ENCODE data around the gene HOXB5. TPM values are rescaled to one million over a fixed set of nuclear protein-coding genes. Genes with fewer than 3 reads are reported as not detected.
A peak's percentile ranks its signal among the peaks of the same experiment; 100 is the strongest.

The HOXB5 gene
- total and polyA plus RNA-seq, 4 donors: 2.9 to 116 (median 56.0) TPM

DNA sequence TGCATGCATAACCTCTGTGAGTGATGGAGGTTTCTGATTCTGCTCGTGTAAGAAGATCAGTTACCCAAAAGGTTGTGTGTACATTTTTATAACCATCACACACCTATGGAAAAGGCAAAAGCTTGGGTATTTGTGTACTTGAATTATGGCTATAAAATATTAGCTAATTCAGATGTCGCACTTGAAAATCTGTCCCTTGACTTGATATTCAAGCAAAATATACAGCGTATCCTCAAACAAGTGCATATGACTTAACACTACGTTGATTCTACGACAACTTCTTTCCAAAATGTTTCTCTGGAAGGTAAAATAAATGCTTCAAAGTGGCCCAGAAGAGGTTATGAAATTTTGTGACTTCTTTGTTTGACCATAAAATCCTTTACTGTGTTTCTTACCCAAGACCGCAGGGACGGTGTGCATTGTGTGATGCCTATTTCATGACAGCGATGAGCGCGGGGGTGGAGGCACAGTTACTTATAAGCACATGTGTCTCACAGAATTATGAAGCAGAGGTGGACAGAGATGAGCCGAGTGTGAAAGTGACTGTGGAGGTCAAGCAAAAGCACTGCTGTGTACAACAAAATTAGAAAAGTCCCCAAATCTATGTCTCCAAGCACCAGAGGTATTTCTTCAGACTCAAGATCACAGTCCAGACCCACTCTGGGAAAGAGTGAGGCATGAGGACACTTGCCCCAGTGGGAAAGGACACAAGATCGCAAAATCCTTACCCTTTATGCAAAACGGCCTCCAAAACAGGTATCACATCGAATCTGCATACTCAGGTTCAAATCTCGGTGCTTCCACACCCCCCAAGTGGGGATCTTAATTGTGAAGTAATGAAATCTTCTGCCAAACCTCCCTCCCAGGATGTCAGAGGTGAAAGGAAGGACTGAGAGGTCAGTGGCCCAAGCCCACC, 36.7 kb upstream of the HOXB5 start:
- Histone ChIP-seq H3K36me3 (ENCODE audit: control insufficient read depth, insufficient read depth, low read length) (peaks cover 4% of the 10 kb centered on the region), H3K27me3 (ENCODE audit: control insufficient read depth, insufficient read depth, low read length) (peaks cover 59% of the 10 kb centered on the region), H3K9me3 (ENCODE audit: control insufficient read depth, insufficient read depth, low read length) (no peaks in the 10 kb centered on the region), H3K27ac (ENCODE audit: low read depth, low read length) (no peak overlapping the region), H3K4me3 (ENCODE audit: low read depth, low read length) (no peak overlapping the region), H3K4me1 (ENCODE audit: control insufficient read depth, insufficient read depth, low read length) (peaks cover 42% of the 10 kb centered on the region)
- DNase-seq (ENCODE audit: low read depth in 4 of 6, low spot score in 6 of 6): peak in 1 of 6 donors; percentile 49
- 45% methylated on average over 7 of the region's 15 CpGs for WGBS (ENCODE audit: insufficient coverage)

DNA sequence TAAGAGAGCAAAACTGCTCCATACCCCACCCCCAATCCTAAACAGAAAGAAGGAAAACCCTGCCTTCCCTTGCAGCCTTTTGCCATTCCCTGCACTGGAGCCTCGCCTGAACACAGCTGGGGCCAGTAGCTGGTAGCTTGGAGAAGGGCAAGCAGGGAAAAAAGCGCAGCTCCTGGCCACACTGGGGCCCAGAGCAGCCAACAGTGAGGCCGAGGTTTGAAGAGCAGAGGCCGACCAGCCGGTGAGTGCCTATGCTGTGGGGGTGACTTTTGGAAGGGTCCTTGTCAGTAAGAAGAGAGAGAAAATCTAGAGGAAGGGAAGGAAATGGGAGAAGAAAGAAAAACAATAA, 35.8 kb upstream of the HOXB5 start:
- WGBS (ENCODE audit: insufficient coverage): 57% methylated on average over 5 of the region's 5 CpGs
- Histone ChIP-seq H3K27ac (ENCODE audit: low read depth, low read length) (no peak overlapping the region), H3K4me3 (ENCODE audit: low read depth, low read length) (no peak overlapping the region), H3K27me3 (ENCODE audit: control insufficient read depth, insufficient read depth, low read length) (peaks cover 57% of the 10 kb centered on the region), H3K36me3 (ENCODE audit: control insufficient read depth, insufficient read depth, low read length) (peaks cover 4% of the 10 kb centered on the region), H3K4me1 (ENCODE audit: control insufficient read depth, insufficient read depth, low read length) (peaks cover 44% of the 10 kb centered on the region), H3K9me3 (ENCODE audit: control insufficient read depth, insufficient read depth, low read length) (no peaks in the 10 kb centered on the region)
- peak in 1 of 6 donors; percentile 17 for DNase-seq (ENCODE audit: low read depth in 4 of 6, low spot score in 6 of 6)

DNA sequence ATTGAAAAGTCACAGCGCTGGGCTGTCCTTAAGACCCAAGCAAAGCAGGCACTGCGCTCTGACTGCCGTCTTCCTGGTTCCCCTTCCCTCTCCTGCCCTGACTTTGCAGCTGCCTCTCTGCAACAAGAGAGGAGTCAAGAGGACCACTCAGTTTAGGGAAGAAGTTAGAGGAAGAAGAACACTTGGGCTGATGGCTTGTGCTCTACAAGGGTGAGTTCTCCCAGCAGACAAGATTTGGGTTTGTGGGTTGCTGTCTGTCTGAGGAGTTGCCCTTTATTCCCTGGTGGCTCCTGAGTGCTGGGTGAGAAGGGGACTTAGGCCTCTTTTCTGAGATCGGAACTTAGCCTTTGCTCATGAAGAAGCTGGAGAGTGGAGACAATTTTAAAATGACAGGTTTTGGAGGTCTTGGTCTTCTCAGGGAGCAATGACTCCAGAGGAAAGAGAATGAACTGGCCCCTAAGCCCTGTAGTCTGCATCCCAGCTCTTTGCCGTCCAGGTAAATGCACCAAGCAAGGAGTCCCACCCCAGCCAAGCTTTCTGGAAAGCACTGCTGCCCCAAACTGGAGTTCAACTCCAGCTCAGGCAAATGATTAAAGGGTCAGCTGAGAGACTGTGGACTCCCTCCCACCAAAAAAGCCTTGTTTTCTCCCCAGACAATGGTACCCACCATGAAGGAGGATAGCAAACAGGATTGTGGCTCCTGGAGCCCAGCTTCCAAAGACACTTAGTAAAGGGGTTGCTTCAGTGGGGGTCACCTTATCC, 35.3 kb upstream of the HOXB5 start:
- peaks cover 41% of the 10 kb centered on the region for H3K4me1 ChIP-seq (ENCODE audit: control insufficient read depth, insufficient read depth, low read length)
- DNase-seq (ENCODE audit: low read depth in 4 of 6, low spot score in 6 of 6): peak in 1 of 6 donors; percentile 42
- peaks cover 54% of the 10 kb centered on the region for H3K27me3 ChIP-seq (ENCODE audit: control insufficient read depth, insufficient read depth, low read length)
- no peak overlapping the region for H3K4me3 ChIP-seq (ENCODE audit: low read depth, low read length)
- peaks cover 3% of the 10 kb centered on the region for H3K36me3 ChIP-seq (ENCODE audit: control insufficient read depth, insufficient read depth, low read length)
- 56% methylated on average over 2 of the region's 5 CpGs for WGBS (ENCODE audit: insufficient coverage)
- no peak overlapping the region for H3K27ac ChIP-seq (ENCODE audit: low read depth, low read length)
- H3K9me3 ChIP-seq (ENCODE audit: control insufficient read depth, insufficient read depth, low read length): no peaks in the 10 kb centered on the region

DNA sequence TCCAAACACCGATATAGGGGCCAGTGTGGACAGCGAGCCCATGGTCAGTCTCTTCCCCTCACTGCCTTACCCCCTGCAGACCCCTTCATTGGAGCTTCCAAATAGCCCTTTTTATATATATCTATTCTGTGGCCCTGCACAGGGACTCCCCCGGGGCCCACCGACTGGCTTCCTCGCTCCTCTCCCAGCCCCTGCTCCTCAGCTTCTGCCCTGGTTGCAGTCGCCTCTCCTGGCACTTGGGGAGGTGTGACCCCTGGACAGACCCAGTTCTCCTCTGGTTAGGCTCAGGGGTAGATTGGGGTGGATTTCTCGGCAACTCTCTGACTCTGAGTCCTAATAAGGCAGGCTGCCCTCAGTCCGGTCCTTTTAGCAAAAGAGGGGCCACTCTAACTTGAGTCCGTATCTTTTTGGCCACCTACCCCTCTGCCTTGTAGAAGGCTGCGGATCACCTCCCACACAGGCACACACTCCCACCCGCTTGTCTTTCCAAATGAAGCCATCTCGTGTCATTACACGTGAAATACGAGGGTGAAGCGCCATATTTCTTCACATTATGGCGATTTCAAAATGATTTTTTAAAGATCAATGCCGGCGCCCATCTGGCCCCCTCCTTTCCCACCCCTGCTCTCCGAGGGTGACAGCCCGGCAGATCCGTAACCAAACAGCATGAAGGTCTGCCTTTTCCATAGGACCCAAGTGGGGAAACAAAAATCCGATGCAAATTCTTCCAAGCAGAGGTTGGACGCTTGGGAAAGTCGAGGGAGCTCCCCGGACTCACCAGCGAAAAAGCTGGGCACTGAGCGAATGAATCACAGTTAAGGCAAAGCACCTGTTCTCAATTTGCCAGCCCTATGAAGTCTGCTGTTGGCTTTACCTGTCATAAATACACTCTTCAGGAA, 34.3 kb upstream of the HOXB5 start:
- WGBS (ENCODE audit: insufficient coverage): 30% methylated on average over 24 of the region's 27 CpGs
- Histone ChIP-seq H3K4me1 (ENCODE audit: control insufficient read depth, insufficient read depth, low read length) (peaks cover 42% of the 10 kb centered on the region), H3K9me3 (ENCODE audit: control insufficient read depth, insufficient read depth, low read length) (no peaks in the 10 kb centered on the region), H3K27me3 (ENCODE audit: control insufficient read depth, insufficient read depth, low read length) (peaks cover 51% of the 10 kb centered on the region), H3K36me3 (ENCODE audit: control insufficient read depth, insufficient read depth, low read length) (no peaks in the 10 kb centered on the region), H3K4me3 (ENCODE audit: low read depth, low read length) (no peak overlapping the region), H3K27ac (ENCODE audit: low read depth, low read length) (peak overlapping the region; percentile 93)
- DNase-seq (ENCODE audit: low read depth in 4 of 6, low spot score in 6 of 6): peak in 1 of 6 donors; percentile 51

DNA sequence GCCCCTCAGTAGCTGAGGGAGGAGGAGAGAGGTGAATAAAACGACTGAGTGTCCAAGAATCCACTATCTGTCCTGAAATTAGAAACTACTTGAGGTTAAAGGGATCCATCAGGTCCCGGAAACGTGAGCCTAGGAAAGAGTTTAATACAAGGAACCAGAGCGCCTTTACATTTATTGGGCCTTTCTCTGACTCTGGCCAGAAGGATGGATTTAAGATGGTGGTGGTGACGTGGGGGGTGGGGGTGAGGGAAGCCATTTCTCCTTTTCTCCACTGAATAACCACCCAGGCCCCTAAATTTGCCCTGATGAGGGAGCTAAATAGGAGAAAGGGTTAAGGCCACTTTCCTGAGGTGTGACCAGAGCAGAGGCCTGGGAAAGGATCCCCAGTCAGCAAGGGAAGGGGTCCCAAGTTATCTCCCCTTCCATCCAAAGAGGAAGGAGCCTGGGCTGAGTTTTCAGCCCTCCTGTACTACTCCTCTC, 33.6 kb upstream of the HOXB5 start:
- Histone ChIP-seq H3K9me3 (ENCODE audit: control insufficient read depth, insufficient read depth, low read length) (no peaks in the 10 kb centered on the region), H3K27ac (ENCODE audit: low read depth, low read length) (peak overlapping the region; percentile 93), H3K4me3 (ENCODE audit: low read depth, low read length) (peak overlapping the region; percentile 73), H3K4me1 (ENCODE audit: control insufficient read depth, insufficient read depth, low read length) (peaks cover 45% of the 10 kb centered on the region), H3K27me3 (ENCODE audit: control insufficient read depth, insufficient read depth, low read length) (peaks cover 45% of the 10 kb centered on the region), H3K36me3 (ENCODE audit: control insufficient read depth, insufficient read depth, low read length) (no peaks in the 10 kb centered on the region)
- WGBS (ENCODE audit: insufficient coverage): 20% methylated on average over 1 of the region's 5 CpGs
- DNase-seq (ENCODE audit: low read depth in 4 of 6, low spot score in 6 of 6): no peak

DNA sequence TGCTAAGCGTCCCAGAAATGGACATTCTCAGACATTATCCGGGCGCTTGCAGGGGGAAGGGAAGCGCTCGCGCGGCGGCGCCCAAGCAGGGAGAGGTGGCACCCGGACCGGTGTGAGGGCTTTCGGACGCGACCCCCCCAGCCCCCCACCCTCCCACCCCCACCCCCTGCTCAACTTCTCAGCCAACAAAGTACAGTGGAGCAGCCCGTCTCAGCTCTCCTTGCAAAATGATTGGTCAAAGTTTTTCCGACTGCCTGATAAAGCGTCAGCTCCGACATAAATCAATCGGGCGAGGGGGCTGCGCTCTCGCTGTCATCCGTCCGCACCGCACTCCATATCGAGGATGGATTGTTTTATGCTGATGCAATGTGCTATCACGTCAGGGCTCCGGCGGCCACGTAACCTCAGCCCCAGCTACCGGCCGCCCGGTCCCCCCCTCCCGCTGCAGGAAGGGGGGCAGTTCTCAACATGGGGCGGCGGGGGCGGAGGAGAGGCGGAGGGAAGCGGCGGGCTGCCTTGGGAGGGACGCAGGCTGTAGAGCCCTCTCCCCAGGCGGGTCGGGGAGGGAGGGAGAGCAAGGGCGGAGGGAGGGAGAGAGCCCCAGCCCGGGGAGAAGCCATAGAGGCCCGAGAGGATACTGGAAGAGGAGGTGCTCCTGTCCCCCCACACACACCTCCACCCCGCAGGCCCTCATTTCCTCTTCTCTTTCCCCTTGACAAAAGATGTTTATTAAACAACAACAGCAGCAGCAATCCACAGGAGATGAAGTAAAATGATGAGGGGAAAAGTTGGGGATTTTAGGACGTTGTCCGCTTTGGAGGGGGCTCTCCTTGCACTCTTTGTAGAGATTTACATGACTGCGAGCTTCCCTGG, 32.9 kb upstream of the HOXB5 start, which contains the start of gene HOXB9:
Gene HOXB9, minus strand, starts transcription at position 114 of the 873 bp plus-strand sequence. Its CDS starts 89 bp downstream, at position 25.
- peak within 1 kb of the TSS; percentile 93 for H3K27ac ChIP-seq (ENCODE audit: low read depth, low read length)
- peaks cover 2% of the 10 kb centered on the region for H3K36me3 ChIP-seq (ENCODE audit: control insufficient read depth, insufficient read depth, low read length)
- peak within 1 kb of the TSS; percentile 73 for H3K4me3 ChIP-seq (ENCODE audit: low read depth, low read length)
- peak in 4 of 6 donors; percentile 57 to 96 (median 68) for DNase-seq (ENCODE audit: low read depth in 4 of 6, low spot score in 6 of 6)
- H3K27me3 ChIP-seq (ENCODE audit: control insufficient read depth, insufficient read depth, low read length): peaks cover 38% of the 10 kb centered on the region
- peaks cover 52% of the 10 kb centered on the region for H3K4me1 ChIP-seq (ENCODE audit: control insufficient read depth, insufficient read depth, low read length)
- WGBS (ENCODE audit: insufficient coverage): 3% methylated on average over 26 of the region's 50 CpGs
- H3K9me3 ChIP-seq (ENCODE audit: control insufficient read depth, insufficient read depth, low read length): no peaks in the 10 kb centered on the region

DNA sequence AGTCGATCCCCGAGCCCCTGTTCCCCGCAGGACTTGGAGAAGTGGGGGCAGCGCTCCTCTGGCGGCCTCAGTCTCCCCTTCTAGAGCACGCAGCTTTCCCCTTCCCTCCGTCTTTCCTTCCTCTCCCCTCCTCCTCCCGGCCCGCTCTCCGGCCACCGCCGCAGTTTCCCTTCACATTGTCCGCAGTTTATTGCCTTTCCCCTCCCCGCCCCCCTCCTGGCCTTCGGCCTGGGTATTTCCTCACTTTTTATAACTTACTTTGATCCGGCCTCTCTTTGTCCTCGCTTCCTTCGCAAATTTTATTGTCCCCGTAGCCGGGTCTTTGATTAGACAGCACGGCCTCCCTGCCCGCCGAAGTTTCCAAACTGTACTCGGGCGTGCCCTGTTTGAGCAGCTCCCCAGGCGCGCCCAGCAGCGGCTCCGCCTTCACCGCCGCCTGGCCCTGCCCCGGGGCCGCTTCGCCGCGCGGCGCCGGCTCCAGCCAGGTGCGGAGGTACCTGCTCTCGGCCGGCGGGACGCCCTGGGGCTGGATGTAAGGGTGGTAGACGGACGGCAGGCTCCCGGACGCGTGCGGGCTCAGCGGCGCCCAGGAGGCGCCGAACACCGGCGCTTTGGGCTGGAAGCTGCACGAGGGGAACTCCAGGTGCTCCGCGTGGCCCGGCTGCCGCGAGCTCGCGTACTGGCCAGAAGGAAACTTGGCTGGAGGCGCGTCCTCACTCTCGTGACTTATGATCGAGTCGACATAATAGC, 32.1 kb upstream of the HOXB5 start:
- peak overlapping the region; percentile 73 for H3K4me3 ChIP-seq (ENCODE audit: low read depth, low read length)
- peaks cover 33% of the 10 kb centered on the region for H3K27me3 ChIP-seq (ENCODE audit: control insufficient read depth, insufficient read depth, low read length)
- peak in 3 of 6 donors; percentile 46 to 62 (median 55) for DNase-seq (ENCODE audit: low read depth in 4 of 6, low spot score in 6 of 6)
- H3K9me3 ChIP-seq (ENCODE audit: control insufficient read depth, insufficient read depth, low read length): no peaks in the 10 kb centered on the region
- H3K27ac ChIP-seq (ENCODE audit: low read depth, low read length): peak overlapping the region; percentile 93
- H3K4me1 ChIP-seq (ENCODE audit: control insufficient read depth, insufficient read depth, low read length): peaks cover 60% of the 10 kb centered on the region
- peaks cover 4% of the 10 kb centered on the region for H3K36me3 ChIP-seq (ENCODE audit: control insufficient read depth, insufficient read depth, low read length)
- WGBS (ENCODE audit: insufficient coverage): under 1% methylated on average over 68 of the region's 69 CpGs

Data from spinal cord (tissue), 10 donors.